GM10266 (cell line): Measurements from ENCODE around the gene TBP.

ENCODE experiments used
- DNase-seq: peaks from one replicate; pipeline ENCODE4 v3.0.0; 2012; ENCODE audit errors: extremely low spot score
- TF ChIP-seq, protein P1 (sequence below): IDR thresholded peaks from 2 replicates; pipeline ENCODE4 v1.5.1; 2012; ENCODE audit warnings: mild to moderate bottlenecking, low read depth; ENCODE audit not compliant: control insufficient read depth, insufficient read depth; ENCODE audit errors: missing control alignments

TBP gene

DNA sequence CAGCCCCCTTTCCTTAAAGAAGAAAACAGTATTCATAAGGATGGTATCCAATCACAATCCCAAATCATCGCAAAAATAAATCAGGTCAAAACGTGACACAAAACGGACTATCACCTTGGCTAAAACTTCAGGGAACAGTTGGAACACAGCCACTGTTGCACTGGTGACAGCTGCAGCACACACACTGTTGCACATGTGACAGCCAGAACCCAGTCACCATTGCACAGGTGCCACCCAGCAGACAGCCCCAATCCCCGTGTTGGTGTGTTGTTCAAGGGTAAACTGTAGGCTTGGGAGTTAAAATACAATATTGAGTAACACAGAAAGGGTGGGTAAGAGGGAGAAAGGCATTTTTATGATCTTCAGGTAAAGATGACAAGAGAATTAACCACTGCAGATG, 16.8 kb upstream of the TBP start:
- DNase-seq = no peak
- TF ChIP-seq, protein P1, sequence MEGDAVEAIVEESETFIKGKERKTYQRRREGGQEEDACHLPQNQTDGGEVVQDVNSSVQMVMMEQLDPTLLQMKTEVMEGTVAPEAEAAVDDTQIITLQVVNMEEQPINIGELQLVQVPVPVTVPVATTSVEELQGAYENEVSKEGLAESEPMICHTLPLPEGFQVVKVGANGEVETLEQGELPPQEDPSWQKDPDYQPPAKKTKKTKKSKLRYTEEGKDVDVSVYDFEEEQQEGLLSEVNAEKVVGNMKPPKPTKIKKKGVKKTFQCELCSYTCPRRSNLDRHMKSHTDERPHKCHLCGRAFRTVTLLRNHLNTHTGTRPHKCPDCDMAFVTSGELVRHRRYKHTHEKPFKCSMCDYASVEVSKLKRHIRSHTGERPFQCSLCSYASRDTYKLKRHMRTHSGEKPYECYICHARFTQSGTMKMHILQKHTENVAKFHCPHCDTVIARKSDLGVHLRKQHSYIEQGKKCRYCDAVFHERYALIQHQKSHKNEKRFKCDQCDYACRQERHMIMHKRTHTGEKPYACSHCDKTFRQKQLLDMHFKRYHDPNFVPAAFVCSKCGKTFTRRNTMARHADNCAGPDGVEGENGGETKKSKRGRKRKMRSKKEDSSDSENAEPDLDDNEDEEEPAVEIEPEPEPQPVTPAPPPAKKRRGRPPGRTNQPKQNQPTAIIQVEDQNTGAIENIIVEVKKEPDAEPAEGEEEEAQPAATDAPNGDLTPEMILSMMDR = no peak

DNA sequence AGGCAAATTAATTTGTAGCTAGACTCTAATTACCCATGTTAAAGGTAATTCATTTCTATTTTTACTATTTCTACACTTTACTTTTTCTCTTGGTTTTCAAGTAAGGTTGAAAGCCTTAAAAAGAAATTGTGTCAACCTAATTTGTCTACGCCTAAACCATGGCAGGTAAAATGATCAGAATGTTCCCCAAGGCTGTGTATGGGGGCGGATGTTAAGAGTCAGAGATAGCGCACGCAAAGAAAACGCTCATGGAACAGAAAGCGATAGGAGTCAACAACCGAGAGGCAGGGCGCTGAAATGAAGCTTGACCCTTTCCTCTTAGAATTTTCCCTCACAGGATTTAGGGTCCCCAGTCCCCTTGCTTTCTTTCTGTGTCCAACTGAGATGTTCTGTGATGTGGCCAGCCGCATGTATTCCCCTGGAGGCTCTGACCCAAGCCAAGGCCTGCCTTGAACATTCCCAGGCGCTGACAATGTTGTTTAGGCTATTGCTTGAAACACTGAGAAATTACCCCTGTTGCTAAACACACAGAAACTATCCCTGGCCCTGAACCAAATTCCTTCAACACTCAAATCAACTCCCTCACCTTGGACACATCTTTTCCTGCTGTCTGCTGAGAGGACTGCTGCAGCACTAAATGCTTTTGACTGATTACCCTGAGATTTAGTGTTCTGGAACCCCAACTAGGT, 12.0 kb upstream of the TBP start:
- DNase-seq = no peak
- TF ChIP-seq, protein P1 = no peak

DNA sequence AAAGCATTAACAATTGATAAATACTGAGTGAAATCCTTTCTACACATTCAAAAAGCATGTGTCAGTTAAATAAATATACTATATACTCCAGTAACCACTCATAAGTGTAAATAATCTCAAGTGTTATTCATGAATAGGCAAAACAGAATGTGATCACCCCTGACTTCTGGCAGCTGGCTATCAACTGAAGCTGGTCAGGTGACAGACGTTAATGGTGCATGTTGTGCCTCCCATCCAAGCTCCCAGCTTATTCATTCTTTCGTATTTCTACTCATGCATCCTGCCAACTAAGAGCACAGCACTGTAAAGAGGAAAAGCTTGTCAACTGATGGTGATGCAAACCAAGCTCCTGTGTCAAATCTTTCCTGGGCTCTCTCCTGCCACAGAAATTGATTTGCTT, 8.8 kb upstream of the TBP start:
- no peak for DNase-seq
- TF ChIP-seq, protein P1 = no peak

DNA sequence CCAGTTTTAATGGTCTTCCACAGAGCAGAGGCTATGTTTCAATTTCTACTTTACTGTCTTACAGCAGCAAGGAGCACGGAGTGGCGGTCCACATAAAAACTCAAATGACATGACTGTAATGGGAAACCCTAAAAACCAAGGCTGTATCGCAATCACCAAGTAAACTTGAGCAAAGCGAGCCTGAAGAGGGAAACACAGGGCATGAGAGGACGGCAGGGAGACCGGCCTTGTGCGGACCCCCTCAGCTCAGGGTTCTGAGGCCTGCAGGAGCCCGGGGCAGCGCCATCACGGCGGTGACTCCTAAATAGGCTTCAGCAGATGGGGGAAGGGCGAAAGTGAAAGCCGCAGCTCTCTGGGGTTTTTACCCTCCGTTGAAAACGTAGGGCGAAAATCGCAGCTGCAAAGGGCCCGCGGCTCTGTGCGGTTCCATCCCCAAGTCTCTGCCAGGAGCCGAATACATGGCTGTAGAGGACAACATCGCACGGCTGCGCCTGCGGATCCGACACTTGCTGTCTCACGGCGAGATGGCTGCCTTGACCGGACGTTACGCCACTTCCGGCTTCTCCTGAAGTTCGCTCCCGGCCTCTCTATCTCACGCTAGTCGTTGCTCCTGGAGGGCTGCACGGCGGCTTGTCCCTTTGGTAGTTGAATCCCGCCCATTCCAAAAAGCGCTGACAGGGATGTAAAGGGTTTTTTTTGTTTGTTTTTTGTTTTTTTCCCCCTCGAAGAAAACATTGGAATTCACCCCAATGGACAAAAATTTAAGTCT, 1.2 kb upstream of the TBP start, which contains the start of gene PSMB1:
Gene PSMB1 (minus strand): TSS at position 543 of the 769 bp plus-strand sequence. CDS start 65 bp downstream, at position 478.
- TF ChIP-seq, protein P1 = no peak
- DNase-seq = peak; percentile 62

DNA sequence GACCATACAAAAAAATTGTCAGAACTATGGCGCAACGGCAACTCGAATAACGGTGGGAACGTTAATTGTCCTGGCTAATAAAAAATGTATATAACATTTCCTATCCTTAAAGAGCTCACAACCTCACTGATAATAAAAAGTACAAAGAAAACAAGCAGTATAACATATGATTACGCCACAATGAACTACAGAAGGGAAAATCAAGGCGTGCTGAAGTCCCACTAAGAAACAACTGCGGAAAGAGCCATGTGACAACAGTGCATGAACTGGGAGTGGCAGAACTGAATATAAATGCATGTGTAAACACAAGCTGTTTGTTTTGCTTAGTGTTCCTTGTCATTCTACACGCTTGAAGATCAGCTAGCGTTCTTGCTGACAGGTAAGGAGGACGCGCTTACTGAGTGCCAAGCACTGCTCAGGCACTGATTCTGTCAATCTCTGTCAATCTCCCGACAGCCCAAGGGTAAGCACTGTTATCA, 596 bp upstream of the TBP start:
- no peak for DNase-seq
- TF ChIP-seq, protein P1 = no peak

DNA sequence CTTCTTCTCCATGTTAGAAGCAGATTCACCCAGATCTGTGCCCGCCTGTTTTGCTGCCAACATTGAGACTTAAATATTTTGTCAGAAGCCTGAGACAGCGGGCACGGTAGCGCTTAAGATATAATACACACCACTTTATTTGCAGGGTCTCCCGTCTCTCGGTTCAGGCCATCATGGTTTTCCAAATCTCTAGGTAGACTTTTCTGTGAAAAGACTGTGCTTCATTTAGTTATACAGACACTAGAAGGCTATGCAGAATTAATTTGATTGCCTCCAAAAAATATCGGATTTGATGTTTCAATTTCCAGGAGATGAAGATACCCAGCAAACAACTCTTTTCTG, 598 bp downstream of the TBP start:
- DNase-seq = no peak
- TF ChIP-seq, protein P1 = no peak

DNA sequence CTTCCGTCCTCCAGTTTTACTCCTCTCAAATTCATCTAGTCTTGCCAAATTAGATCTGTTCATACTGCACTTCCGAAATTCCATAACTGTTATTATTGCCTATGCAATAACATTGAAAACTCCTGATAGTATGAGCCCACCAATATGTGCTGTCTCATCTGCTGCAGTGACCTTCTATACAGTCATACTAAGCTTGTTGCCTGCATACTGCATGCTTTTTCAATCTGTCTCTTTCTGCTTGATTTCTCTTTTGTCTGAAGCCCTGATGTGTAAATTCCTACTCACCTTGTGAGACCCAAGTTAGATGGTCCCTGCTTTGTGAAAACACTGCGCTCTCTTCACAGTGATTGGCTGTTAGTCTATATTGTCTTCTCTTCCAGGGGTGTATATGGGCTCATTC, 1.1 kb downstream of the TBP start:
- TF ChIP-seq, protein P1 = no peak
- no peak for DNase-seq
